HEK293 (cell line): ENCODE measurements around the gene INF2.

Source experiments
- CTCF ChIA-PET: fragments of 350-600 bp; formaldehyde crosslinking; extraction: SDS; loops from one replicate; lab custom pipeline; 2021; ENCODE audit warnings: antibody characterized with exemption; lab: Yijun Ruan, JAX
- POLR2A ChIA-PET: fragments of 300-600 bp; formaldehyde crosslinking; extraction: SDS; loops from one replicate; lab custom pipeline; 2020; ENCODE audit warnings: antibody characterized with exemption, inconsistent platforms; lab: Yijun Ruan, JAX
- H3K27ac ChIP-seq: fragments of 200-500 bp; sonication (Bioruptor generic); 2 replicates; pipeline ENCODE4 v1.5.1; 2014; ENCODE audit warnings: low read depth, low read length, control low read depth, inconsistent platforms; ENCODE audit errors: extremely low read depth
- H3K36me3 ChIP-seq, 2 experiments: fragments of 200-500 bp in 1 of 2; sonication (Bioruptor generic) in 1 of 2; 1 replicate in 1 of 2; 2 replicates in 1 of 2; pipeline ENCODE4 v1.5.1; 2014 to 2017; ENCODE audit warnings: inconsistent platforms in 2 of 2, low read length in 2 of 2; ENCODE audit not compliant: control insufficient read depth in 2 of 2, insufficient read depth in 1 of 2
- H3K4me1 ChIP-seq: fragments of 200-500 bp; sonication (Bioruptor generic); 2 replicates; pipeline ENCODE4 v1.5.1; 2014; ENCODE audit warnings: mild to moderate bottlenecking, low read length, inconsistent platforms; ENCODE audit not compliant: control insufficient read depth, insufficient read depth
- H3K4me3 ChIP-seq: 2 replicates; pipeline ENCODE4 v1.5.1; 2011; ENCODE audit warnings: low read depth, mild to moderate bottlenecking, control low read depth, low read length, moderate library complexity
- H3K9me3 ChIP-seq: fragments of 200-500 bp; sonication (Bioruptor generic); 2 replicates; pipeline ENCODE4 v1.5.1; 2014; ENCODE audit warnings: low read depth, low read length, inconsistent platforms; ENCODE audit not compliant: control insufficient read depth, insufficient read depth
- GLIS1 ChIP-seq: fragments of 450-650 bp; formaldehyde crosslinking; IDR thresholded peaks from 2 replicates; pipeline ENCODE4 v1.5.1; 2016; ENCODE audit warnings: missing biosample characterization, missing genetic modification characterization
- GLIS2 ChIP-seq: fragments of 450-650 bp; formaldehyde crosslinking; IDR thresholded peaks from 2 replicates; pipeline ENCODE4 v1.5.1; 2016; ENCODE audit warnings: missing biosample characterization, missing genetic modification characterization
- KLF10 ChIP-seq: fragments of 450-650 bp; IDR thresholded peaks from 2 replicates; pipeline ENCODE4 v1.5.1; 2018; ENCODE audit warnings: missing biosample characterization, mild to moderate bottlenecking, missing genetic modification characterization
- ZBTB17 ChIP-seq: fragments of 450-650 bp; formaldehyde crosslinking; IDR thresholded peaks from 2 replicates; pipeline ENCODE4 v1.5.1; 2016; ENCODE audit warnings: missing biosample characterization, missing genetic modification characterization
- ZFHX2 ChIP-seq: fragments of 450-650 bp; formaldehyde crosslinking; conservative IDR thresholded peaks from 2 replicates; pipeline ENCODE4 v1.5.1; 2016; ENCODE audit warnings: missing biosample characterization, missing genetic modification characterization
- ZNF157 ChIP-seq: fragments of 450-650 bp; formaldehyde crosslinking; IDR thresholded peaks from 2 replicates; pipeline ENCODE4 v1.5.1; 2016; ENCODE audit warnings: missing biosample characterization, missing genetic modification characterization
- ZNF169 ChIP-seq: fragments of 450-650 bp; formaldehyde crosslinking; IDR thresholded peaks from 2 replicates; pipeline ENCODE4 v1.5.1; 2016; ENCODE audit warnings: missing biosample characterization, missing genetic modification characterization
- ZNF341 ChIP-seq: fragments of 450-650 bp; formaldehyde crosslinking; IDR thresholded peaks from 2 replicates; pipeline ENCODE4; 2016; ENCODE audit warnings: low read depth, missing biosample characterization, missing genetic modification characterization
- ZNF548 ChIP-seq: fragments of 450-650 bp; formaldehyde crosslinking; IDR thresholded peaks from 2 replicates; pipeline ENCODE4 v1.5.1; 2016; ENCODE audit warnings: missing biosample characterization, missing genetic modification characterization
- ZNF596 ChIP-seq: fragments of 450-650 bp; IDR thresholded peaks from 2 replicates; pipeline ENCODE4 v1.5.0; 2018; ENCODE audit warnings: missing biosample characterization, mild to moderate bottlenecking, missing genetic modification characterization, moderate library complexity
- ZNF707 ChIP-seq: fragments of 450-650 bp; formaldehyde crosslinking; IDR thresholded peaks from 2 replicates; pipeline ENCODE4 v1.5.1; 2016; ENCODE audit warnings: missing biosample characterization, missing genetic modification characterization
- TF ChIP-seq, protein P1 (sequence below): fragments of 450-650 bp; formaldehyde crosslinking; IDR thresholded peaks from 2 replicates; pipeline ENCODE4 v1.5.1; 2016; ENCODE audit warnings: missing biosample characterization, missing genetic modification characterization
- TF ChIP-seq, protein P2 (sequence below): fragments of 450-650 bp; formaldehyde crosslinking; IDR thresholded peaks from 2 replicates; pipeline ENCODE4 v1.5.1; 2017; ENCODE audit warnings: missing biosample characterization, missing genetic modification characterization
- TF ChIP-seq, protein P3 (sequence below): fragments of 450-650 bp; formaldehyde crosslinking; IDR thresholded peaks from 2 replicates; pipeline ENCODE4 v1.5.1; 2017; ENCODE audit warnings: missing biosample characterization, mild to moderate bottlenecking, missing genetic modification characterization, moderate library complexity
- TF ChIP-seq, protein P4 (sequence below): fragments of 450-650 bp; formaldehyde crosslinking; IDR thresholded peaks from 2 replicates; pipeline ENCODE4 v1.5.1; 2016; ENCODE audit warnings: missing biosample characterization, missing genetic modification characterization

The INF2 gene

DNA sequence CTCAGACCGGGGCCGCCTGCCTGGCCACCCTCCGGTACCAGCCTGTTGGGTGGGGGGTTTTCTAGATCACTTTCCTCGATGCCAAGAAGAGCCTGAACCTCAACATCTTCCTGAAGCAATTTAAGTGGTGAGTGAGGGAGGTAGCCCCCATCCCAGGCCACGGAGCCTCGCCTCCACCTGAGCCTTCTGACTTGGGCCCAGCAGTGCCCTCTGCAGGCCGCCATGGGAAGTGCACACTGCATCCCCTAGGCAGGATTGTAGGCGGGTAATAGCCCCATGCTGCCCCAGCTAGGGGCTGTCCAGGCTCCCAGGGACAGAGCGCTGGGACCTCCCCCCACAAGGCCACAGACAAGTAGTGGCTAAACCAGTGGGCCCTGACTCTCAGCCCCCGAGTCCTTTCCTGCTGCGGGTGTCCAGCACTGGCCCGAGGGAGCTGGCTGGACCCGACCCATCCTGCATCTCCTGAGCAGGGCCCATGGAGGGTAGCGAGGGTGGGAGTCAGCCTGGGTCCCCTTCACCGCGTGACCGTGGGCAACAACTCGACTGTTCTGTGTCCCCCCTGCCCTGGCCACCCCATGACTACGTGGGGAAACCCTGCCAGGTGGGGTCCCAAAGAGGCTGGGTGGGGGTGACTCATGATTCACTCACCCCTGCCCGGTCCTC lies 19.3 kb downstream of the INF2 start (continued):
- TF ChIP-seq, protein P1, sequence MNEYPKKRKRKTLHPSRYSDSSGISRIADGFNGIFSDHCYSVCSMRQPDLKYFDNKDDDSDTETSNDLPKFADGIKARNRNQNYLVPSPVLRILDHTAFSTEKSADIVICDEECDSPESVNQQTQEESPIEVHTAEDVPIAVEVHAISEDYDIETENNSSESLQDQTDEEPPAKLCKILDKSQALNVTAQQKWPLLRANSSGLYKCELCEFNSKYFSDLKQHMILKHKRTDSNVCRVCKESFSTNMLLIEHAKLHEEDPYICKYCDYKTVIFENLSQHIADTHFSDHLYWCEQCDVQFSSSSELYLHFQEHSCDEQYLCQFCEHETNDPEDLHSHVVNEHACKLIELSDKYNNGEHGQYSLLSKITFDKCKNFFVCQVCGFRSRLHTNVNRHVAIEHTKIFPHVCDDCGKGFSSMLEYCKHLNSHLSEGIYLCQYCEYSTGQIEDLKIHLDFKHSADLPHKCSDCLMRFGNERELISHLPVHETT: no peak
- TF ChIP-seq ZNF548 (tag by site-specific recombination) (no peak), GLIS1 (tag by site-specific recombination) (peak; percentile 12; the same call in 1 of the 2 replicates), ZBTB17 (tag by site-specific recombination) (no peak), KLF10 (tag by site-specific recombination) (no peak), ZFHX2 (tag by site-specific recombination) (peak; percentile 42; the same call in 1 of the 2 replicates), ZNF157 (tag by site-specific recombination) (no peak)

DNA sequence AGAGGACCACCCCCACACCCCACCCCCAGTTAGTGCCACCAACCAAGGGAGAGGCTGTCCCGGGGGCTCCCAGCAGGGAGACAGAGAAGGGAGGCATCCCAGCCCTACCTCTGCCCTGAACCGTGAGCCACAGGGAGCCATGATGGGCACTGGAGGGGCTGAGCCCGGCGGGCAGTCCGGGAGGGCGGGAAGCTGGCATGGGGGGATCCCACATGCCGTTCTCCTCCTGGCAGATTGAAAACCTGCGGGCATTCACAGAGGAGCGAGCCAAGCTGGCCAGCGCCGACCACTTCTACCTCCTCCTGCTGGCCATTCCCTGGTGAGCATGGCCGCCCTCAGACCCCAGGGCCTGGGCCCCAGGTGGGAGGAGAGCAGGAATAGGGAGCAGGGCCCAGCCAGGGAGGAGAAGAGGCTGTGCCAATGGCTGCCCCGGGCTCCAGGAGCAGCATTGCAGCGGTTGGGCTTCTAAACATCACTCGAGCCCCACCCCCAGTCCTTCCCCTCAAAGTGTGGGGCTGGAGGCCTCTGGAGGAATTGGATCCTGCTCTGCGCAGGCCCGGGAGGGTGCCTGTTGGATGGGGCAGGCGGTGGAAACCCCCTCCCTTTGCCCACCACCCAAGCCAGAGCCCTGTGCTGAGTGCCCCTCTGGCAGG lies 20.1 kb downstream of the INF2 start:
- CTCF ChIA-PET: interaction anchor here (0.7 to 1.2 kb wide), 11 partner anchors 9 to 91 kb away, joined by 3 to 5 read pairs (median 3); no protein-coding TSS in a partner anchor

More for the DNA sequence above, 20.1 kb downstream of the INF2 start:
- no peaks in the 10 kb centered on the region for H3K4me1 ChIP-seq
- POLR2A ChIA-PET: interaction anchor here (1.7 kb wide), 1 partner anchor 11 kb away, joined by 5 read pairs; no protein-coding TSS in a partner anchor
- H3K4me3 ChIP-seq: no peak overlapping the region
- no peaks in the 10 kb centered on the region for H3K9me3 ChIP-seq
- TF ChIP-seq ZNF596 (tag by site-specific recombination): no peak
- TF ChIP-seq, protein P2, sequence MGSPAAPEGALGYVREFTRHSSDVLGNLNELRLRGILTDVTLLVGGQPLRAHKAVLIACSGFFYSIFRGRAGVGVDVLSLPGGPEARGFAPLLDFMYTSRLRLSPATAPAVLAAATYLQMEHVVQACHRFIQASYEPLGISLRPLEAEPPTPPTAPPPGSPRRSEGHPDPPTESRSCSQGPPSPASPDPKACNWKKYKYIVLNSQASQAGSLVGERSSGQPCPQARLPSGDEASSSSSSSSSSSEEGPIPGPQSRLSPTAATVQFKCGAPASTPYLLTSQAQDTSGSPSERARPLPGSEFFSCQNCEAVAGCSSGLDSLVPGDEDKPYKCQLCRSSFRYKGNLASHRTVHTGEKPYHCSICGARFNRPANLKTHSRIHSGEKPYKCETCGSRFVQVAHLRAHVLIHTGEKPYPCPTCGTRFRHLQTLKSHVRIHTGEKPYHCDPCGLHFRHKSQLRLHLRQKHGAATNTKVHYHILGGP: no peak
- TF ChIP-seq, protein P3, sequence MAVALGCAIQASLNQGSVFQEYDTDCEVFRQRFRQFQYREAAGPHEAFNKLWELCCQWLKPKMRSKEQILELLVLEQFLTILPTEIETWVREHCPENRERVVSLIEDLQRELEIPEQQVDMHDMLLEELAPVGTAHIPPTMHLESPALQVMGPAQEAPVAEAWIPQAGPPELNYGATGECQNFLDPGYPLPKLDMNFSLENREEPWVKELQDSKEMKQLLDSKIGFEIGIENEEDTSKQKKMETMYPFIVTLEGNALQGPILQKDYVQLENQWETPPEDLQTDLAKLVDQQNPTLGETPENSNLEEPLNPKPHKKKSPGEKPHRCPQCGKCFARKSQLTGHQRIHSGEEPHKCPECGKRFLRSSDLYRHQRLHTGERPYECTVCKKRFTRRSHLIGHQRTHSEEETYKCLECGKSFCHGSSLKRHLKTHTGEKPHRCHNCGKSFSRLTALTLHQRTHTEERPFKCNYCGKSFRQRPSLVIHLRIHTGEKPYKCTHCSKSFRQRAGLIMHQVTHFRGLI (tag by site-specific recombination): peak; percentile 96
- no peak for TF ChIP-seq ZNF169 (tag by site-specific recombination)
- no peak for TF ChIP-seq GLIS2
- no peak for TF ChIP-seq ZNF707 (tag by site-specific recombination)
- TF ChIP-seq, protein P4, sequence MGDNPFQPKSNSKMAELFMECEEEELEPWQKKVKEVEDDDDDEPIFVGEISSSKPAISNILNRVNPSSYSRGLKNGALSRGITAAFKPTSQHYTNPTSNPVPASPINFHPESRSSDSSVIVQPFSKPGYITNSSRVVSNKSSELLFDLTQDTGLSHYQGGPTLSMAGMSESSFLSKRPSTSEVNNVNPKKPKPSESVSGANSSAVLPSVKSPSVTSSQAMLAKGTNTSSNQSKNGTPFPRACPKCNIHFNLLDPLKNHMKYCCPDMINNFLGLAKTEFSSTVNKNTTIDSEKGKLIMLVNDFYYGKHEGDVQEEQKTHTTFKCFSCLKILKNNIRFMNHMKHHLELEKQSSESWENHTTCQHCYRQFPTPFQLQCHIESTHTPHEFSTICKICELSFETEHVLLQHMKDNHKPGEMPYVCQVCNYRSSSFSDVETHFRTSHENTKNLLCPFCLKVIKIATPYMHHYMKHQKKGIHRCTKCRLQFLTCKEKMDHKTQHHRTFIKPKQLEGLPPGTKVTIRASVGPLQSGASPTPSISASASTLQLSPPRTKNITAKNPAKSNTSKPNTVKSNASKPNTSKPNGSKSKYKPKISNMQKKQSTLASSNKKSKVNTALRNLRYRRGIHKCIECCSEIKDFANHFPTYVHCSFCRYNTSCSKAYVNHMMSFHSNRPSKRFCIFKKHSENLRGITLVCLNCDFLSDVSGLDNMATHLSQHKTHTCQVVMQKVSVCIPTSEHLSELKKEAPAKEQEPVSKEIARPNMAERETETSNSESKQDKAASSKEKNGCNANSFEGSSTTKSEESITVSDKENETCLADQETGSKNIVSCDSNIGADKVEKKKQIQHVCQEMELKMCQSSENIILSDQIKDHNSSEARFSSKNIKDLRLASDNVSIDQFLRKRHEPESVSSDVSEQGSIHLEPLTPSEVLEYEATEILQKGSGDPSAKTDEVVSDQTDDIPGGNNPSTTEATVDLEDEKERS (tag by site-specific recombination): no peak
- TF ChIP-seq ZNF341: peak; percentile 85
- H3K36me3 ChIP-seq: peaks cover 5 to 71% of the 10 kb centered on the region in 2 experiments; a peak in 2 of 3 replicates
- no peak overlapping the region for H3K27ac ChIP-seq
